ENCODE data around the gene PCGF6.

DNA sequence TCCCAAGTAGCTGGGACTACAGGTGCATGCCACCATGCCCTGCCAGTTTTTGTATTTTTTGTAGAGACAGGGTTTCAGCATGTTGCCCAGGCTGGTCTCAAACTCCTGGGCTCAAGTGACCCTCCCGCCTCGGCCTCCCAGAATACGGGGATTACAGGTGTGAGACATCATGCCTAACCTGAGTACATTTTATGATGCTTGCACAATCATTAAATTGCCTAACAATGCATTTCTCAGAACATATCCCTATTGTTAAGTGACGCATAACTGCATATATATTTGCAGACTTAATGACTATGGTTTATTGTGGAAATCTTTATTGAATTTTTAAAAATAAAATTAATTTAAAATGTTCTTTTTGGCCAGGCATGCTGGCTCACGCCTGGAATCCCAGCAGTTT lies 43.3 kb downstream of the PCGF6 start:
- TF ChIP-seq, protein P1, sequence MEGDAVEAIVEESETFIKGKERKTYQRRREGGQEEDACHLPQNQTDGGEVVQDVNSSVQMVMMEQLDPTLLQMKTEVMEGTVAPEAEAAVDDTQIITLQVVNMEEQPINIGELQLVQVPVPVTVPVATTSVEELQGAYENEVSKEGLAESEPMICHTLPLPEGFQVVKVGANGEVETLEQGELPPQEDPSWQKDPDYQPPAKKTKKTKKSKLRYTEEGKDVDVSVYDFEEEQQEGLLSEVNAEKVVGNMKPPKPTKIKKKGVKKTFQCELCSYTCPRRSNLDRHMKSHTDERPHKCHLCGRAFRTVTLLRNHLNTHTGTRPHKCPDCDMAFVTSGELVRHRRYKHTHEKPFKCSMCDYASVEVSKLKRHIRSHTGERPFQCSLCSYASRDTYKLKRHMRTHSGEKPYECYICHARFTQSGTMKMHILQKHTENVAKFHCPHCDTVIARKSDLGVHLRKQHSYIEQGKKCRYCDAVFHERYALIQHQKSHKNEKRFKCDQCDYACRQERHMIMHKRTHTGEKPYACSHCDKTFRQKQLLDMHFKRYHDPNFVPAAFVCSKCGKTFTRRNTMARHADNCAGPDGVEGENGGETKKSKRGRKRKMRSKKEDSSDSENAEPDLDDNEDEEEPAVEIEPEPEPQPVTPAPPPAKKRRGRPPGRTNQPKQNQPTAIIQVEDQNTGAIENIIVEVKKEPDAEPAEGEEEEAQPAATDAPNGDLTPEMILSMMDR (IDR thresholded peaks at IDR 0.05; ENCODE audit: low read depth, low read length) = no peak
- TF ChIP-seq, protein P2, sequence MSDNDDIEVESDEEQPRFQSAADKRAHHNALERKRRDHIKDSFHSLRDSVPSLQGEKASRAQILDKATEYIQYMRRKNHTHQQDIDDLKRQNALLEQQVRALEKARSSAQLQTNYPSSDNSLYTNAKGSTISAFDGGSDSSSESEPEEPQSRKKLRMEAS (IDR thresholded peaks at IDR 0.05; ENCODE audit: low read depth, low read length) = no peak
- TF ChIP-seq POLR2A (IDR thresholded peaks at IDR 0.05; ENCODE audit: extremely low read depth, insufficient read length) = no peak
- TF ChIP-seq MYC (IDR thresholded peaks at IDR 0.05; ENCODE audit: low read depth, low read length) = no peak
